A673 (cell line): ENCODE data around the gene ME3.
"Not testable (repeated sequence)": the region's sequence is repeated elsewhere in the genome, so short reads cannot be mapped to it uniquely, and the experiment has no call there.

ENCODE experiments used
- CTCF ChIP-seq: fragments of 300-800, 200-600 bp; sonication (generic); conservative IDR thresholded peaks from 2 replicates; pipeline ENCODE4 v1.5.1; 2017; ENCODE audit warnings: low read depth, mild to moderate bottlenecking, antibody characterized with exemption, low read length, moderate library complexity, mixed read lengths
- EZH2 ChIP-seq: fragments of 200-600 bp; sonication (generic); IDR thresholded peaks from 2 replicates; pipeline ENCODE4 v1.6.1; 2017; ENCODE audit warnings: borderline replicate concordance, low read depth, mild to moderate bottlenecking, mixed read lengths, antibody characterized with exemption, low read length; ENCODE audit not compliant: poor library complexity, severe bottlenecking

GRCh38 chr11:86433361-86434095 lies 238.9 kb downstream of the ME3 start:
- not testable (repeated sequence) for TF ChIP-seq CTCF, EZH2
